ENCODE data around the gene CREB5. TPM values are rescaled to one million over a fixed set of nuclear protein-coding genes. Genes with fewer than 3 reads are reported as not detected.
A peak's percentile ranks its signal among the peaks of the same experiment; 100 is the strongest.
"Not testable (repeated sequence)": the region's sequence is repeated elsewhere in the genome, so short reads cannot be mapped to it uniquely, and the experiment has no call there.

Gene CREB5
- total RNA-seq, 4 donors from 2014 or later: 7.8 to 29.9 (median 12.9) TPM

DNA sequence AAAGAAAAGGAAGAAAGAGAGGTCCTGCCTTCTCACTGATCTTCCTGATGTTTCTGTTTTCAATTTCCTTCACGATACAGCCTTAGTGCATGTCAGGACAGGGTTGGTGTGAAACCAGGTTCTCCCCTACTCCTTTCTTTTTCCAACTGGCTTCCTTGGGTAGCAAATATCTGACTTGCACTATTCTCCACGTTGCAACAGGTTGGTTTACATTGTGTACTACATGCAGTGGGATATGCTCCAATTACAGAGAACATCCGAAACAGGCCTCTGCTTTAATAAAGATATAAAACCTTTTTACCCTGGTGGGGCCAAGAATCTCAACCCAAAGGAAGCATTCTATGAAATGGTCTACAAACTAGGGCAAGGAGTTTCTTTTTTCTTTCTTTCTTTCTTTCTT, 16.9 kb upstream of the CREB5 start:
- H3K36me3 ChIP-seq: no peaks in the 10 kb centered on the region
- H3K27me3 ChIP-seq: no peaks in the 10 kb centered on the region
- H3K4me3 ChIP-seq: no peak overlapping the region
- H3K9me3 ChIP-seq: no peaks in the 10 kb centered on the region
- 38 to 59% methylated on average over 3 of the region's 3 CpGs for WGBS, 2 donors (ENCODE audit: low coverage in 1 of 2)
- TF ChIP-seq EP300 (IDR thresholded peaks at IDR 0.05): no peak
- no peak for TF ChIP-seq POLR2AphosphoS5 (IDR thresholded peaks at IDR 0.05)
- TF ChIP-seq POLR2A (IDR thresholded peaks at IDR 0.05): no peak
- peaks cover 0 to 3% (median 0%) of the 10 kb centered on the region in 3 donors for H3K4me1 ChIP-seq
- no peak for ATAC-seq
- H3K27ac ChIP-seq: no peak overlapping the region

DNA sequence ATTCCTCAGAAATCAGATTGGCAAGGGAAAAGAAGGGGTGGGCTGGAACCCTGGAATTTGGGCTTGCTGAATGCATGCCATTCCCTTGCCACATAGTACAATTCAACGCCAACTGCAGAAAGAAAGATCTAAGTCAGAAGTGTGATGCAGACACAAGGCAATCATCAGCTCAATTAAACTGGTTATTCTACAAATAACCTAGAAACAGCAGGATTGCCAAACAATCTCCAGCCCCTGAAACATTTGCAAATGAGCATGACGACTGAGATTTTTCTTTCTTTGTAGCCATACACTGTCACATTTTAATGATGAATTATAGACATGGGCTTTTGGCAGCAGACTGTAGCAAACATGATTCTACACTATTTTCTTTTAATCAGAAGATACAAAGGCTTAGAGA, 16.5 kb upstream of the CREB5 start:
- ATAC-seq: no peak
- TF ChIP-seq, protein P1, sequence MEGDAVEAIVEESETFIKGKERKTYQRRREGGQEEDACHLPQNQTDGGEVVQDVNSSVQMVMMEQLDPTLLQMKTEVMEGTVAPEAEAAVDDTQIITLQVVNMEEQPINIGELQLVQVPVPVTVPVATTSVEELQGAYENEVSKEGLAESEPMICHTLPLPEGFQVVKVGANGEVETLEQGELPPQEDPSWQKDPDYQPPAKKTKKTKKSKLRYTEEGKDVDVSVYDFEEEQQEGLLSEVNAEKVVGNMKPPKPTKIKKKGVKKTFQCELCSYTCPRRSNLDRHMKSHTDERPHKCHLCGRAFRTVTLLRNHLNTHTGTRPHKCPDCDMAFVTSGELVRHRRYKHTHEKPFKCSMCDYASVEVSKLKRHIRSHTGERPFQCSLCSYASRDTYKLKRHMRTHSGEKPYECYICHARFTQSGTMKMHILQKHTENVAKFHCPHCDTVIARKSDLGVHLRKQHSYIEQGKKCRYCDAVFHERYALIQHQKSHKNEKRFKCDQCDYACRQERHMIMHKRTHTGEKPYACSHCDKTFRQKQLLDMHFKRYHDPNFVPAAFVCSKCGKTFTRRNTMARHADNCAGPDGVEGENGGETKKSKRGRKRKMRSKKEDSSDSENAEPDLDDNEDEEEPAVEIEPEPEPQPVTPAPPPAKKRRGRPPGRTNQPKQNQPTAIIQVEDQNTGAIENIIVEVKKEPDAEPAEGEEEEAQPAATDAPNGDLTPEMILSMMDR (IDR thresholded peaks at IDR 0.05): no peak
- no peaks in the 10 kb centered on the region for H3K4me1 ChIP-seq
- H3K9me3 ChIP-seq: no peaks in the 10 kb centered on the region
- no peaks in the 10 kb centered on the region for H3K27me3 ChIP-seq
- no peak overlapping the region for H3K27ac ChIP-seq
- H3K36me3 ChIP-seq: no peaks in the 10 kb centered on the region
- no peak overlapping the region for H3K4me3 ChIP-seq
- 8 to 34% methylated on average over 1 to 2 of the region's 2 CpGs for WGBS, 2 donors (ENCODE audit: low coverage in 1 of 2)

DNA sequence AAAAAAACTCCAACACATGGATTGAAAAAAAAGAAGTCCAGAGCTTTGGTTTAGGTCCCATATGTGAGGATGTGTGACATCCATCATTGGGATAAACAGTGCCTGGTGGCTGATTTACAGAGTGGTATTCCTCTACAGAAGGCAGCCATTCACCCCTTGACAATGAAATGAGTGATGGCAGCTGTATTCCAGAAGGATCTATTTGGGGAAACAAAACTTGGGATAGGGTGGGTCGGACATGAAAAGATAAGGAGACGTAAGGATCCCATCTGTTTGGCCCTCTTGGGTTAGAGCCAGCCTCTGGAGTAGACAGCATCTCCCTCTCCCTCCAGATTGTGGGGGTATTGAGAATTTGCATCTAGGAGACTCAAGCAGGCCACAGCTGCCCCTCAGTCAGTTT, 15.2 kb upstream of the CREB5 start:
- Histone ChIP-seq H3K4me1 (no peaks in the 10 kb centered on the region), H3K27ac (no peak overlapping the region), H3K27me3 (no peaks in the 10 kb centered on the region), H3K36me3 (no peaks in the 10 kb centered on the region), H3K4me3 (no peak overlapping the region), H3K9me3 (no peaks in the 10 kb centered on the region)
- ATAC-seq: no peak
- 89% methylated on average over 2 of the region's 2 CpGs; no CpG with 5 or more reads in 1 of the 2 donors for WGBS, 2 donors (ENCODE audit: low coverage in 1 of 2)
- TF ChIP-seq POLR2A (IDR thresholded peaks at IDR 0.05) (no peak), EP300 (IDR thresholded peaks at IDR 0.05) (no peak), POLR2AphosphoS5 (IDR thresholded peaks at IDR 0.05) (no peak)
- TF ChIP-seq, protein P1 (IDR thresholded peaks at IDR 0.05): no peak

DNA sequence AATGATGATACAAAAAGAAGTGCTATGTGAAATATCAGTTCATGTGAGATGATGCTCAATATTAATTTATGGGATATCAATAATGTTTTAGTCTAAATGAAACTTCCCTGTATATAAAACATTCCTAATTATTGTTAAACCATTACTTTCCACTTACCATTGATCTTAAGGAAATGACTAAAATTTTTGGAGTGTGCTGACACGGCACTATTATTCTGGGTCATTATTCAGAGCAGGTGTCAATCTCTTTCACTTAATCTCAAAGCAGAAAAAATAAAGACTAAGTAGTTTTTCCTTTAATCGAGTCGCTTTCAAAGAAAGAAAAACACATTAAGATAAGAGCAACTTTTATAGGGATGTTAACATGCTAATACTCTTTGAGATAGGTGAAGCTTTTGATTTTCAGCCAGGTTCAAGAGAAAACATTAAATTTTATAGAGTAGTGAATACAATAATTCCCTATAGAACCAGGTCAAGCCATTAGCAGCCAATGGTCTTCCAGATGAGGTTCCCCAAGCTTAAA, 11.4 kb upstream of the CREB5 start:
- H3K9me3 ChIP-seq: no peaks in the 10 kb centered on the region
- ATAC-seq: no peak
- H3K27ac ChIP-seq: no peak overlapping the region
- no peak overlapping the region for H3K4me3 ChIP-seq
- TF ChIP-seq POLR2A (IDR thresholded peaks at IDR 0.05) (no peak), POLR2AphosphoS5 (IDR thresholded peaks at IDR 0.05) (no peak), EP300 (IDR thresholded peaks at IDR 0.05) (no peak)
- TF ChIP-seq, protein P1 (IDR thresholded peaks at IDR 0.05): no peak
- peaks cover 0 to 2% (median 0%) of the 10 kb centered on the region in 3 donors for H3K4me1 ChIP-seq
- no peaks in the 10 kb centered on the region for H3K36me3 ChIP-seq
- no peaks in the 10 kb centered on the region for H3K27me3 ChIP-seq
- 88 to 97% methylated on average over 3 of the region's 3 CpGs for WGBS, 2 donors (ENCODE audit: low coverage in 1 of 2)

DNA sequence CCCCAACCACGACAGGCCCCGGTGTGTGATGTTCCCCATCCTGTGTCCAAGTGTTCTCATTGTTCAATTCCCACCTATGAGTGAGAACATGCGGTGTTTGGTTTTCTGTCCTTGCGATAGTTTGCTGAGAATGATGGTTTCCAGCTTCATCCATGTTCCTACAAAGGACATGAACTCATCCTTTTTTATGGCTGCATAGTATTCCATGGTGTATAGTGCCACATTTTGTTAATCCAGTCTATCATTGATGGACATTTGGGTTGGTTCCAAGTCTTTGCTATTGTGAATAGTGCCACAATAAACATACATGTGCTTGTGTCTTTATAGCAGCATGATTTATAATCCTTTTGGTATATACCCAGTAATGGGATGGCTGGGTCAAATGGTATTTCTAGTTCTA, 10.8 kb upstream of the CREB5 start:
- not testable (repeated sequence) for H3K4me1 ChIP-seq, H3K9me3 ChIP-seq, H3K36me3 ChIP-seq, H3K4me3 ChIP-seq, ATAC-seq, H3K27ac ChIP-seq, H3K27me3 ChIP-seq
- WGBS, 2 donors (ENCODE audit: low coverage in 1 of 2): 93 to 100% methylated on average over 4 of the region's 4 CpGs

DNA sequence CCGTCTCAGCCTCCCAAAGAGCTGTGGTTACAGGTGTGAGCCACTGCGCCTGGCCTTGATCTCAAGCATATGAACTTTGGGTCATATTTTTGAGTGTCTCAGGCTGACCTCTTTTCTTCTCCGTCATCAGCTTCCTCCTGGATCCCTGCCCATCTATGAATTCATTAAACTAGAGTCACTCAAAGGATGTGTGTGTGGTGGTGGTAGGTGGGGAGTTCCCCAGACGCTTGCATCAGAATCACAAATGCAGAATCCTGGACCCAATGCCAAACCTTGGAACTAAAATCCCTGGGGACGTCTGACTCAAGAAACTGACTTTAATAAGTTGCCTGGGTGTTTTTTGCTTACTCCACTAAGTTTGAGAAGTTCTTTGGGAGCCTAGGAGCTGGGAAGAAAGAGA, 6.7 kb upstream of the CREB5 start:
- Histone ChIP-seq H3K27ac (peak overlapping the region in 3 of 4 donors; percentile 30 to 64 (median 59)), H3K4me1 (peaks cover 0 to 38% (median 11%) of the 10 kb centered on the region in 3 donors), H3K36me3 (no peaks in the 10 kb centered on the region), H3K27me3 (peaks cover 11% of the 10 kb centered on the region), H3K4me3 (no peak overlapping the region), H3K9me3 (no peaks in the 10 kb centered on the region)
- ATAC-seq: peak; percentile 20
- peak; percentile 53 for TF ChIP-seq POLR2AphosphoS5 (IDR thresholded peaks at IDR 0.05)
- TF ChIP-seq, protein P1 (IDR thresholded peaks at IDR 0.05): no peak
- 20 to 80% methylated on average over 1 to 4 of the region's 5 CpGs for WGBS, 2 donors (ENCODE audit: low coverage in 1 of 2)
